H1 (cell line): ENCODE data around the gene CXXC4.

Experiments
- ASH2L ChIP-seq: fragments of 200-600, 300-600 bp; sonication (generic); IDR thresholded peaks from one replicate; pipeline ENCODE4 v1.7.1; 2017; ENCODE audit warnings: low read length
- CEBPB ChIP-seq: IDR thresholded peaks from 2 replicates; pipeline ENCODE4 v1.6.1; 2012; ENCODE audit warnings: low read depth, low read length
- EGR1 ChIP-seq: IDR thresholded peaks from 2 replicates; pipeline ENCODE4 v1.6.1; 2011; ENCODE audit warnings: low read depth, low read length, borderline replicate concordance
- JUN ChIP-seq: IDR thresholded peaks from 2 replicates; pipeline ENCODE4 v1.6.1; 2011; ENCODE audit warnings: low read depth, mild to moderate bottlenecking, improper control_type of control experiment, low read length
- POLR2AphosphoS5 ChIP-seq: IDR thresholded peaks from 2 replicates; pipeline ENCODE4 v1.6.1; 2011; ENCODE audit warnings: low read depth, low read length
- RAD21 ChIP-seq, 2 experiments: IDR thresholded peaks in 1 of 2; conservative IDR thresholded peaks in 1 of 2; 2 replicates each; pipeline ENCODE4 v1.6.1; 2011; ENCODE audit warnings: low read depth in 2 of 2, low read length in 2 of 2, improper control_type of control experiment in 1 of 2, inconsistent platforms in 1 of 2, mild to moderate bottlenecking in 1 of 2, moderate library complexity in 1 of 2
- RNF2 ChIP-seq: fragments of 200-900, 300-1000 bp; sonication (generic); IDR thresholded peaks from 2 replicates; pipeline ENCODE4 v1.7.1; 2016; ENCODE audit warnings: borderline replicate concordance, low read depth, mild to moderate bottlenecking, antibody characterized with exemption, low read length; ENCODE audit not compliant: poor library complexity, severe bottlenecking; ENCODE audit errors: missing control alignments
- RXRA ChIP-seq: IDR thresholded peaks from 2 replicates; pipeline ENCODE4 v1.6.1; 2011; ENCODE audit warnings: low read depth, mild to moderate bottlenecking, low read length, moderate library complexity; ENCODE audit not compliant: insufficient read depth
- YY1 ChIP-seq: IDR thresholded peaks from 2 replicates; pipeline ENCODE4 v1.6.1; 2011; ENCODE audit warnings: low read depth, mild to moderate bottlenecking, low read length
- TF ChIP-seq, protein P1 (sequence below), 3 experiments: IDR thresholded peaks; 1 replicate in 2 of 3; 2 replicates in 1 of 3; pipeline versions ENCODE4 v1.5.1 to v1.6.1; 2011; ENCODE audit warnings: low read length in 3 of 3, mild to moderate bottlenecking in 3 of 3, inconsistent platforms in 2 of 3, low read depth in 1 of 3, moderate library complexity in 1 of 3; ENCODE audit not compliant: insufficient read depth in 1 of 3; ENCODE audit errors: control extremely low read depth in 1 of 3
- TF ChIP-seq, protein P2 (sequence below): IDR thresholded peaks from 2 replicates; pipeline ENCODE4 v1.6.1; 2012; ENCODE audit warnings: low read length, inconsistent platforms

DNA sequence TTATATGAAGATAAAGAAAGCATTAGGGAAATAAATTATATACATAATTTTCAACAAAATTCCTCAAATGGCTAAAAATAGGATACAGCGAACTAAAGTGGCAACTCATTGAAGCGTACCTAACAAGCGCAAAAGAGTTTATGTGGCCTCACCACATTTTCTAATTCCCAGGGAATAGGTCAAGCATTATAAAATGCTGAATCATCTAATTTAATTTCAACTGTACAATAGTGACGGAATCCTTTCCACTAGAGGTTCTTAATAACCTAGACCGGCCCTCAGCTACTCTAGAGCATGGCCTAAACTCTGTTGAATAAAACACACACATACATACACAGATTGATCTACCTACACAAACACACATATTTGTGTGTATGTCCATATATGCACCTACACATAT lies 29.1 kb downstream of the CXXC4 start:
- no peak for TF ChIP-seq YY1
- TF ChIP-seq, protein P1, sequence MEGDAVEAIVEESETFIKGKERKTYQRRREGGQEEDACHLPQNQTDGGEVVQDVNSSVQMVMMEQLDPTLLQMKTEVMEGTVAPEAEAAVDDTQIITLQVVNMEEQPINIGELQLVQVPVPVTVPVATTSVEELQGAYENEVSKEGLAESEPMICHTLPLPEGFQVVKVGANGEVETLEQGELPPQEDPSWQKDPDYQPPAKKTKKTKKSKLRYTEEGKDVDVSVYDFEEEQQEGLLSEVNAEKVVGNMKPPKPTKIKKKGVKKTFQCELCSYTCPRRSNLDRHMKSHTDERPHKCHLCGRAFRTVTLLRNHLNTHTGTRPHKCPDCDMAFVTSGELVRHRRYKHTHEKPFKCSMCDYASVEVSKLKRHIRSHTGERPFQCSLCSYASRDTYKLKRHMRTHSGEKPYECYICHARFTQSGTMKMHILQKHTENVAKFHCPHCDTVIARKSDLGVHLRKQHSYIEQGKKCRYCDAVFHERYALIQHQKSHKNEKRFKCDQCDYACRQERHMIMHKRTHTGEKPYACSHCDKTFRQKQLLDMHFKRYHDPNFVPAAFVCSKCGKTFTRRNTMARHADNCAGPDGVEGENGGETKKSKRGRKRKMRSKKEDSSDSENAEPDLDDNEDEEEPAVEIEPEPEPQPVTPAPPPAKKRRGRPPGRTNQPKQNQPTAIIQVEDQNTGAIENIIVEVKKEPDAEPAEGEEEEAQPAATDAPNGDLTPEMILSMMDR (IDR thresholded peaks at IDR 0.05; ENCODE audit: control extremely low read depth in 1 of 3, insufficient read depth in 1 of 3, low read depth in 1 of 3, low read length in 3 of 3): no peak
- no peak for TF ChIP-seq CEBPB
- no peak for TF ChIP-seq ASH2L
- no peak for TF ChIP-seq RXRA
- TF ChIP-seq, protein P2, sequence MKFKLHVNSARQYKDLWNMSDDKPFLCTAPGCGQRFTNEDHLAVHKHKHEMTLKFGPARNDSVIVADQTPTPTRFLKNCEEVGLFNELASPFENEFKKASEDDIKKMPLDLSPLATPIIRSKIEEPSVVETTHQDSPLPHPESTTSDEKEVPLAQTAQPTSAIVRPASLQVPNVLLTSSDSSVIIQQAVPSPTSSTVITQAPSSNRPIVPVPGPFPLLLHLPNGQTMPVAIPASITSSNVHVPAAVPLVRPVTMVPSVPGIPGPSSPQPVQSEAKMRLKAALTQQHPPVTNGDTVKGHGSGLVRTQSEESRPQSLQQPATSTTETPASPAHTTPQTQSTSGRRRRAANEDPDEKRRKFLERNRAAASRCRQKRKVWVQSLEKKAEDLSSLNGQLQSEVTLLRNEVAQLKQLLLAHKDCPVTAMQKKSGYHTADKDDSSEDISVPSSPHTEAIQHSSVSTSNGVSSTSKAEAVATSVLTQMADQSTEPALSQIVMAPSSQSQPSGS: no peak
- no peak for TF ChIP-seq JUN
- no peak for TF ChIP-seq EGR1
- no peak for TF ChIP-seq RNF2
- TF ChIP-seq POLR2AphosphoS5: no peak
- no peak for TF ChIP-seq RAD21 (IDR thresholded peaks at IDR 0.05 in 1 of 2, conservative IDR thresholded peaks at IDR 0.05 in 1 of 2; ENCODE audit: low read depth in 2 of 2, low read length in 2 of 2)
